Measurements from ENCODE around the gene ACSL1. TPM values are rescaled to one million over a fixed set of nuclear protein-coding genes. Genes with fewer than 3 reads are reported as not detected.

The ACSL1 gene
- polyA plus RNA-seq, 1 donor (not counting 4 experiments of a cell fraction or from before 2014, with no cell fraction given) = 60.6 TPM

- peaks cover 42% of the 10 kb centered on the region for H3K4me1 ChIP-seq (ENCODE audit: control insufficient read depth, extremely low read depth, insufficient read depth, low read length)
- H3K27me3 ChIP-seq (ENCODE audit: control insufficient read depth, extremely low read depth, insufficient read depth, low read length) = no peaks in the 10 kb centered on the region
- FAIRE-seq = no peak
- no peak overlapping the region for H3K9ac ChIP-seq (ENCODE audit: control insufficient read depth, extremely low read depth, insufficient read depth, low read length)
- H3K79me2 ChIP-seq (ENCODE audit: control insufficient read depth, insufficient read depth, low read length) = no peaks in the 10 kb centered on the region
- no peaks in the 10 kb centered on the region for H3K9me3 ChIP-seq (ENCODE audit: control insufficient read depth, low read depth, low read length)
- H3K9me1 ChIP-seq (ENCODE audit: control insufficient read depth, extremely low read depth, insufficient read depth, low read length) = no peaks in the 10 kb centered on the region
- no peak for DNase-seq (ENCODE audit: low read depth, low spot score)
- no peaks in the 10 kb centered on the region for H4K20me1 ChIP-seq (ENCODE audit: control insufficient read depth, extremely low read depth, insufficient read depth, low read length)
- TF ChIP-seq EZH2 (IDR thresholded peaks at IDR 0.05; ENCODE audit: low read length) = no peak
- no peak overlapping the region for H3K4me3 ChIP-seq (ENCODE audit: control insufficient read depth in 2 of 3, extremely low read depth in 1 of 3, insufficient read depth in 2 of 3, low read depth in 1 of 3, low read length in 3 of 3)
- H3K27ac ChIP-seq (ENCODE audit: control insufficient read depth, insufficient read depth, low read length) = no peak overlapping the region
- dilution Hi-C loops (cut with MboI; ENCODE audit: extremely low pct_ligation_motif_present, low sequenced_read_pairs) = no loop called here
- peaks cover 0 to 3% of the 10 kb centered on the region in 2 experiments for H3K36me3 ChIP-seq (ENCODE audit: control insufficient read depth in 2 of 2, extremely low read depth in 1 of 2, insufficient read depth in 2 of 2, low read length in 2 of 2)
- H3K4me2 ChIP-seq (ENCODE audit: control insufficient read depth, extremely low read depth, insufficient read depth, low read depth, low read length) = no peak overlapping the region
- no peak overlapping the region for H2AFZ ChIP-seq (ENCODE audit: control insufficient read depth, low read length)
Measured at GRCh38 chr4:184750926-184751584, 74.7 kb downstream of the ACSL1 start.

DNA sequence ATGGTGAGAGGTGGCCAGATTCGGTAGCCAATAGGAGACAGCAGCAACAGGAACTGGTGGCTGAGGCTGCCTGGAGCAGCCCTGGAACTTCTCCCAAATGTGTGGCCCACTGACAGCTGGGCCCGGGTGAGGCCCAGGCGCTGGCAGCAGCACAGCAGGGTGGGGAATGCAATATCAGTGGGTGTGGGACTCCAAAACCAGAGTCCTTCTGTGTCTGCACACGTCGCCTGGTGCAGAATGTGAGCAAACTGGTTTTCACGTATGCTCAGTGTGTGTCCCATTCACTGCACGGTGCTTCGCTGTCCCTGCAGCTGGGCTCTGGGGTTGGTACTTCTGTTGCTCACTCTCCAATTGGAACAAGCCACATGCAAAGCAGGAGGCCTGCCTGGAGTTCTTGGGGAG lies 77.5 kb downstream of the ACSL1 start:
- dilution Hi-C loops (cut with MboI; ENCODE audit: extremely low pct_ligation_motif_present, low sequenced_read_pairs) = no loop called here
- peak; percentile 98 for FAIRE-seq
- DNase-seq (ENCODE audit: low read depth, low spot score) = no peak
- Histone ChIP-seq H3K4me2 (ENCODE audit: control insufficient read depth, extremely low read depth, insufficient read depth, low read depth, low read length) (peak overlapping the region; percentile 3), H2AFZ (ENCODE audit: control insufficient read depth, low read length) (peak overlapping the region; percentile 41), H3K36me3 (ENCODE audit: control insufficient read depth in 2 of 2, extremely low read depth in 1 of 2, insufficient read depth in 2 of 2, low read length in 2 of 2) (peaks cover 0 to 2% of the 10 kb centered on the region in 2 experiments), H3K27me3 (ENCODE audit: control insufficient read depth, extremely low read depth, insufficient read depth, low read length) (no peaks in the 10 kb centered on the region), H3K79me2 (ENCODE audit: control insufficient read depth, insufficient read depth, low read length) (no peaks in the 10 kb centered on the region), H3K27ac (ENCODE audit: control insufficient read depth, insufficient read depth, low read length) (peak overlapping the region; percentile 15), H4K20me1 (ENCODE audit: control insufficient read depth, extremely low read depth, insufficient read depth, low read length) (no peaks in the 10 kb centered on the region), H3K9ac (ENCODE audit: control insufficient read depth, extremely low read depth, insufficient read depth, low read length) (peak overlapping the region; percentile 20), H3K4me1 (ENCODE audit: control insufficient read depth, extremely low read depth, insufficient read depth, low read length) (peaks cover 35% of the 10 kb centered on the region), H3K9me1 (ENCODE audit: control insufficient read depth, extremely low read depth, insufficient read depth, low read length) (no peaks in the 10 kb centered on the region), H3K4me3 (ENCODE audit: control insufficient read depth in 2 of 3, extremely low read depth in 1 of 3, insufficient read depth in 2 of 3, low read depth in 1 of 3, low read length in 3 of 3) (no peak overlapping the region), H3K9me3 (ENCODE audit: control insufficient read depth, low read depth, low read length) (no peaks in the 10 kb centered on the region)
- TF ChIP-seq, protein P1, sequence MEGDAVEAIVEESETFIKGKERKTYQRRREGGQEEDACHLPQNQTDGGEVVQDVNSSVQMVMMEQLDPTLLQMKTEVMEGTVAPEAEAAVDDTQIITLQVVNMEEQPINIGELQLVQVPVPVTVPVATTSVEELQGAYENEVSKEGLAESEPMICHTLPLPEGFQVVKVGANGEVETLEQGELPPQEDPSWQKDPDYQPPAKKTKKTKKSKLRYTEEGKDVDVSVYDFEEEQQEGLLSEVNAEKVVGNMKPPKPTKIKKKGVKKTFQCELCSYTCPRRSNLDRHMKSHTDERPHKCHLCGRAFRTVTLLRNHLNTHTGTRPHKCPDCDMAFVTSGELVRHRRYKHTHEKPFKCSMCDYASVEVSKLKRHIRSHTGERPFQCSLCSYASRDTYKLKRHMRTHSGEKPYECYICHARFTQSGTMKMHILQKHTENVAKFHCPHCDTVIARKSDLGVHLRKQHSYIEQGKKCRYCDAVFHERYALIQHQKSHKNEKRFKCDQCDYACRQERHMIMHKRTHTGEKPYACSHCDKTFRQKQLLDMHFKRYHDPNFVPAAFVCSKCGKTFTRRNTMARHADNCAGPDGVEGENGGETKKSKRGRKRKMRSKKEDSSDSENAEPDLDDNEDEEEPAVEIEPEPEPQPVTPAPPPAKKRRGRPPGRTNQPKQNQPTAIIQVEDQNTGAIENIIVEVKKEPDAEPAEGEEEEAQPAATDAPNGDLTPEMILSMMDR (optimal IDR thresholded peaks at IDR 0.05 in 1 of 3, IDR thresholded peaks at IDR 0.05 in 1 of 3, conservative IDR thresholded peaks at IDR 0.05 in 1 of 3; ENCODE audit: extremely low read depth in 1 of 3, insufficient read depth in 2 of 3, low read length in 3 of 3) = no peak
- no peak for TF ChIP-seq EZH2 (IDR thresholded peaks at IDR 0.05; ENCODE audit: low read length)

Data from keratinocyte (primary cell).